Measurements from ENCODE around the gene TANGO6.
"Not testable (repeated sequence)": the region's sequence is repeated elsewhere in the genome, so short reads cannot be mapped to it uniquely, and the experiment has no call there.

The TANGO6 gene

DNA sequence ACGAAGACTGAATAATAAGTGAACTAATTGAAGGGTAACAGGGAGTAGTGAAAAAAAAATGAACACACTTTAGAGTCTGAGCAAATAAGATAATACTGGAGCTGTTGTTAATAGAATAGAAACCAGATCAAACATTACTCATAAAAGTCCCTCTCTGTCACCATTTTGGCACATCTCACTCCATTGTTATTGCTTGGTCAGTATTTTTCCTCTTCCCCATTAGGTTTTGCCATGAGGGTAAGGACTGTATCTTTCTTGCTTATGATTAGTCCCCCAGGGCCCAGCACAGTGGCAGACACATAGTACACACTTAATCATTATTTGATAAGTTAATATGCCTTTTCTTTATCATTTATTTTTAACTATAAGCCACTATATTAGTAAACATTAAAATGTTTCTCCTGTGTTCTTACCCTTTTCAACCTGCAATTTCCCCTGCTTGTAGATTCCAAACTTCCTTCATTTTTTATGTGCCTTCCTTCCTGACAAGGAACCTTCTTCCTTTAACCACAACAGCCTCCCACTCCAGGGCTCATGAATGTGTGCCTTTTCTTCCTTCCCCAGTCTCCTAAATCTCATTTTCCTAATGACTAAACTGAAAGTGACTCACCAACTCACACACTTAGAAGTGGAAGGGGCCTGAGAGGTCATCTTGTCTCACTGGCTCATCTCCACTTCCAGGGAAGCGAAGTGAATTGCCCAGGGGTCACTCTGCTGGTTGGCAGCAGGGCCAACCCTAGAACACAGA is 173.9 kb downstream of the TANGO6 start:
- DNase-seq: no peak

GRCh38 chr16:69019811-69020210 is 176.5 kb downstream of the TANGO6 start:
- no peak for DNase-seq

DNA sequence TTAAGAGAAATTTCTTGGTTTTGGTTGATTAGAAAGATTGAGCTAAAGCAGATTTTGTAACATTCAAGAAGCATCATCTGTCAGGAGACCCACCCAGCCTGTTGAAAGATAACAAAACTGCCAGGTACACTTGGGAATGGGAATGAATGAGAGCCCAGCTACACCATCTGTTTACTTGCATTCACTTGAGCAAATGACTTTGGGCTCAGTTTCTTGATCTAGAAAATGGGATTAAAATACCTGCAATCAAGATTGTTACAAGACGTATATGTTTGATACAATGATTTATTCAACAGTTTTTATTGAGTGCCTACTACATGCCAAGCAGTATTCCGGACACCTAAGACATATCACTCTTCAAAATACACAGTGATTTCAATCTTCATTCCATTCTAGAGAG is 185.8 kb downstream of the TANGO6 start:
- no peak for DNase-seq

GRCh38 chr16:69031877-69032301 is 188.6 kb downstream of the TANGO6 start:
- DNase-seq: no peak

- DNase-seq: no peak
Measured at GRCh38 chr16:69033151-69033949, 190.0 kb downstream of the TANGO6 start.

- no peak for DNase-seq
Measured at GRCh38 chr16:69035375-69035774, 192.0 kb downstream of the TANGO6 start.

DNA sequence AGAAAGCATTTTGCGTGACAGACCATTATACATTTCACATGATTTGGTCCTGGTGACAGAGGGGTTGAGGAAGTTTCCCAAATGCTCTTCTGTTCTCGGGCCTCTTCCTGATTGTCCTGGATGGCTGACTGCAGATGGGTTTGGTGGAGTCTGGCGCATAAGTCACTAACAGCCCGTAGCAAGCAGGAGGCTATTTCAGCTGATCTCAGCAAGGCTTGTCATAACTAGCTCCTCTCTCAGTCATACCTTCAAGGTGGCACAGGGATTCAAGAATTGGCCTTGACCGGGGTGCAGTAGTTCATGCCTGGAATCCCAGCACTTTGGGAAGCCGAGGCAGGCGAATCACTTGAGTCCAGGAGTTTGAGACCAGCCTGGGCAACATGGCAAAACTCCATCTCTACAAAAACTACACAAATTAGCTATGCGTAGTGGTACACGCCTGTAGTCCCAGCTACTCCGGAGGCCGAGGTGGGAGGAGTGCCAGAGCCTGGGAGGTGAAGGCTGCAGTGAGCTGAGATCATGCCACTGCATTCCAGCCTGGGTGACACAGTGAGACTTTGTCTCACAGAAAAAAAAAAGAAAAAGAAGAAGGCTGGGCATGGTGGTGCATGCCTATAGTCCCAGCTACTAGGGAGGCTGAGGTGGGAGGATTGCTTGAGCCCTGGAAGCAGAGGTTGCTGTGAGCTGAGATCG is 193.2 kb downstream of the TANGO6 start:
- no peak for DNase-seq

DNA sequence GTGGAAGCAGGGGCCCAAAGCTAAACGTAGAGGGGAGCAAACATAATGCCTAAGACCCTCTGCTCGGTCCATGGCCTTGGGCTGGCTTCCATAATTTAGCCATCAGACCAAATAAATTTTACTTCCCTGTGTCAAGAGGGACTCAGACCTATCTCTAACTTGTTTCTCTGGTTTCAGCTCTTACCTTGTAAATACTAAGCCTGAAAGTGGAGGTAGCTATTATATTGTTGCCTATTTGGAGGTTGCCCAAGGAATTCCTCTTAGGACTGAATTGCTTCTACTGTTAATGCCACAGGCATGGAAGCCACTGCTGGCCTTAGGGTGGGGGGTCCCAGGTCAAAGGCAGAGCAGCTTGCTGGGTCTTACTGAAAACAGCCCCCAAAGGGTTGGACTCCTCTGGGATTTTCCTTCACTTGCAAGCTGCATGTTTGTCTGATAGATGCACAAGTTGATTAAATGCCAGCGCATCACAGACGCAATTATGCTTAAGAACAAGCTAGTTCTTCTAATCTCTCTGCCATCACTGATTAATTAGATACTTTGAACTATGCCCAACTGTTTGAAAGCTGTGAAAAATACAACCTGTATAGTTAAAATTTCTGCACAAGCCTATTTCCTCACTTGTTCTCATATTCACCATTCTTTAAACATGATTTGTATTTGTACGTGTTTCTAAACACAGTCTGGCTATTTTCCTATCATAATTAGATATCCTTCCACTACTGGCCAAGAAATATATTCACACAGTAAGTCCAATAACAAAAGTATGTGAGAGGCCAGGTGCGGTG is 194.2 kb downstream of the TANGO6 start:
- no peak for DNase-seq

GRCh38 chr16:69039333-69039941 is 196.1 kb downstream of the TANGO6 start:
- DNase-seq: no peak

DNA sequence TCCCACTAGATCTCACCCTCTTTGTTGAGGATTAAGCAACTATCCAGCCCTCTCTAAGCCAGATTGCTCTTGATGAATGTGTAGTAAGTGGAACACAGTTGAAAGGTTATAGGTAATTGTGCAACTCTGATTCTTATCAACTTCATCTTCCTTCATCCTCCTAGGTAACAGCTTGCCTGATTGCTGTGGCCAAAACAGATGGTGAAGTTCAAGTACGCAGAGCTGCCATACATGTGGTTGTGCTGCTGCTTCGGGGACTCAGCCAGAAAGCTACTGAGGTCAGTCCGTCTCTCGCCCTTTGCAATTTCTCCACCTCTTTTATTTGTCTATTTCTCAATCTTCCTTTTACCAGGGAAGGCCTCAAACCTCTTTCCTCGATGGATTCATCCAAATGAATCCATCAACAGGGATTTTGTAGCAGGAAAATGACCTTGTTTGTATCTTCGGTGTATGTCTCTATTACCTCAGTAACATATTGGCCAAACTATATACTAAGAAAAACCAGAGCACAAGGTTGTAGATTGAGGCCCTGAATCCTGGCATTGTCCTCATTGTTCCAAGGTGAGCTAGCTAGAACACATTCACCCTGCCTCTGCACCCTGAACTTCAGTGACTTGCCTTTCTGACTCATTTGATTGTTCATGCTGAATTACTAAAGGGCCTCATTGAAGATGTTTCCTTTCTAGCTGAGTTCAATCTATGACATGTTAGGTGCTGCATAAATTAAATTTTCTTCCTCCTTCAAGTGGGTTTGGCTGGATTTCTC is 197.0 kb downstream of the TANGO6 start:
- DNase-seq: no peak

- DNase-seq: no peak
Measured at GRCh38 chr16:69048328-69049120, 205.2 kb downstream of the TANGO6 start.

DNA sequence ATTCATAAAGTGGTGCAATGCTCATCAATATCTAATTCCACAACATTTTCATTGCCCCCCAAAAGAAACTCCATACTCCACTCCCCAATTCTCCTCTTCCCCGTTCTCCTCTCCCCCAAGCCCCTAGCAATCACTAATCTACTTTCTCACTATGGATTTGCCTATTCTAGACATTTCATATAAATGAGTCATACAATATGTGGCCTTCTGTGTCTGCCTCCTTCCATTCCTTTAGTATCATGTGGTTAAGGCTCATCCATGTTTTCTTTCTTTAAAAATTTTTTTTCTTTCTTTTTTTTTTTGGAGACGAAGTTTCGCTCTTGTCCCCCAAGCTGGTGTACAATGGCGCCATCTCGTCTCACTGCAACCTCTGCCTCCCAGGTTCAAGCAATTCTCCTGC is 205.8 kb downstream of the TANGO6 start:
- no peak for DNase-seq

DNA sequence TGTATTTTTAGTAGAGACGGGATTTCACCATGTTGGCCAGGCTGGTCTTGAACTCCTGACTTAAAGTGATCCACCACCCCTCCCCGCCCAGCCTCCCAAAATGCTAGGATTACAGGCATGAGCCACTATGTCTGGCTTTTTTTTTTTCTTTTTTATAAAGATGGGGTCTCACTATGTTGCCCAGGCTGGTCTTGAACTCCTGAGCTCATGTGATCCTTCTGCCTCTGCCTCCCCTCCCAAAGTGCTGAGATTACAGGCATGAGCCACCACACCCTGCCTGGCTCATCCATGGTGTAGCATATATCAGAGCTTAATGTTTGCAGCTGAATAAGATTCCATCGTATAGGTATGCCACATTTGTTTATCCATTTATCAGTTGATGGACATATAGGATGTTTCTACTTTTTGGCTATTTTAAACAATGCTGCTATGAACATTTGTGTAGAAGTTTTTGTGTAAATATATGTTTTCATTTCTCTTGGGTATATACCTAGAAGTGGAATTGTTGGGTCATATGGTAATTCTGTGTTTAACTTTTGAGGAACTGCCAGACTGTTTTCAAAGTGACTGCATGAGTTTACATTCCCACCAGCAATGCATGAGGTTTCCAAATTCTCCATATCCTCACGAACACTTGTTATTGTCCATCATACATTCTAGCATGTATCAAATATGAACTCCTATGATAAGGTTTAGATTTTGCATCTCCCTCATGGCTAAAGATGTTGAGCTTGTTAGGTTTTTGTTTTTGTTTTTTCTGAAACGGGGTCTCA is 206.5 kb downstream of the TANGO6 start:
- no peak for DNase-seq

DNA sequence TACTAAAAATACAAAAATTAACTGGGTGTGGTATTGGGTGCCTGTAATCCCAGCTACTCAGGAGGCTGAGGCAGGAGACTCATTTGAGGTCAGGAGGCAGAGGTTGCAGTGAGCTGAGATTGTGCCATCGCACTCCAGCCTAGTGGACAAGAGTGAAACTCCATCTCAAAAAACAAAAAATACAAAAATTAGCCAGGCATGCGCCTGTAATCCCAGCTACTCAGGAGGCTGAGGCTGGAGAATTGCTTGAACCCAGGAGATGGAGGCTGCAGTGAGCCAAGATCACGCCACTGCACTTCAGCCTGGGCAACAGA is 208.1 kb downstream of the TANGO6 start:
- DNase-seq: not testable (repeated sequence)

DNA sequence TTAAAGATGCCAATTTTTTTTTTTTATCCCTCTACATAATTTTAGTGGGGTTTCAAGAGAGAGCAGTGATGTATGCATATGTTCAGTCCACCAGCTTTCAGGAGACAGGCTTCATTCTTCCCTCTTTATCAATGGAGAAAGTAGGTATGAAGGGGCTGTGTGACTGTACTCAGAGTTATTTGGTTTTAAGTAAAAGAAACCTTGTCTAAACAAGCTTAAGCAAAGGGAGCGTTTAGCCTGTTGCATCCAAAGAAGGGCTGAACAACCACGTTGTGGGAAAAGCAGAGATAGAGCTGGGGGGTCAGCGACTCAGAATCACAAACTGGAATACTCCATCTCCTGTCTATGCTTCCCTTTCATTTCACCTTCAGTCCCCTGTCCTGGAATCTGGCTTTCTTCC is 211.7 kb downstream of the TANGO6 start:
- DNase-seq: no peak

DNA sequence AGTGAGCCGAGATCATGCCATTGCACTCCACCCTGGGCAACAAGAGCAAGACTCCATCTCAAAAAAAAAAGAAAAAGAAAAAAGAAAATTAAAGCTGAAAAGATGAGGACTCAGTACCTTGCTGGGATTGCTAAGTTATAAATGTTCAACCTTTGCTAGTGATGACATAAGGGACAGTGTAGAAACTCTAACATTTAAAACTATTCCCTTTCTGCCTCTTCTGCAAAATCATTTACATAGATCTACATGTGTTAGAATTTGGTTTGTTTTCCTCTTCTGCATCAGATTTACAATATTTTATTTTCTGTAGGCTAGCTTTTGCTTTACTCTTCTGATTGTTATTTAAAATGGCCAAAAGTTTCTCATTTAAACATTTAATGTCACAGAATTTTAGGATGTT is 212.6 kb downstream of the TANGO6 start:
- no peak for DNase-seq

- no peak for DNase-seq
Measured at GRCh38 chr16:69056421-69056820, 213.1 kb downstream of the TANGO6 start.

DNA sequence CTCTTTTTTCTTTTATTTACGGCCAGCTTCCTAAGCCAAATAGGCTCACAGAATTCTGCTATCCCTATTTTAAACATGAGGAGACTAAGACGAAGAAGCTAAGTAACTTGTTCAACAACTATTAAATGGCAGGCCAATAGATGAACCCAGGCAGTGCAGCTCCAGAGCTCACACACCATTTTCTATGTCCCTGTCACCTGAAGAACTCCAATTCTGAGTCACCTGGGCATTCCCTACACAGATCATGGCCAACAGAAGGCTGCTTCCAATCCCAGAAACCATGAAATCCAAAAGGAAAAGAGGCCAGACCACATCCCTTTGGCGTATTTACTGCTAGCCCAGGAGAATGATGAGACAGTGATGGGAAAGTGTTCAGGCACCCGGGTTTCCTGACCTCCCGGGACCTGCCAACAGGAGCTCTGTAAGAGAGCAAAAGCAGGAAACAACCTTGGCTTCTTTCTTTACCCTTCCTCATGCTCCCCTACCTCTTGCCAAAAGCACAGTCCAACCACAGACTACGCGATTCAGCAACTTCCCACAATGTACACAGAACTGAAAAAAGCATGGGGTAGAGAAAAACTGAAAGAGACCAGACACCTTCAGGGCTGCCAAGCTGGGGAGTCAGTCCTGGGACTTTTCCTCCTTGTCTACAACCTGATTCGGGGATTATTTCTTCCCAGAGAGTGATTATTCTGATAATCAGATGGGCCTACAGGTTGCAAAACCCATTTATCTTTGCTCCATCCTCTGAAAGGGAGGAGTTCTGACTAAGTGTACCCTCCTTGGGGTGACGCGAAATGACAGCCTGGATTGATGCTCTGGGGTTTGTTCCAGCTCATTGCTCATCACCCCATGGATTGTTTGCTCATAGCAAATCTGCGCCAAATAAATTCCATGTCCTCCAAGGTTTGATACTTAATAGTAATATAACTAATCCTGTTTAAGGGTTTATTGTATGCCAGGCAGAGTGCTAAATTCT is 214.4 kb downstream of the TANGO6 start:
- no peak for DNase-seq

DNA sequence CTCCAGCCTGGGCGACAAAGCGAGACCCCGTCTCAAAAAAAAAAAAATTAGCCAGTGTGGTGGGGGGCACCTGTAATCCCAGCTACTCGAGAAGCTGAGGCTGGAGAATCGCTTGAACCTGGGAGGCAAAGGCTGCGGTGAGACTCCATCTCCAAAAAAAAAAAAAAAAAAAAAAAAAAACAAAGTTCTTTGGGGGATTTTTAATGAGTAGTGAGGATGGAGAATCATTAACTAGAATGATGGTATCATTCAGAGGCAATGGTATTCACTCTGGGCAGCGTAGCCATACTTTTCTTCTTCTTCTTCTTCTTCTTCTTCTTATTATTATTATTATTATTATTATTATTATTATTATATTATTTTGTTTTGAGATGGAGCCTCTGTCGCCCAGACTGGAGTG is 220.2 kb downstream of the TANGO6 start:
- DNase-seq: not testable (repeated sequence)

Measured in eye (tissue), 1 donor.